Fibroblast of skin of left quadriceps (primary cell): Measurements from ENCODE around the gene GNE.
"Not testable (repeated sequence)": the region's sequence is repeated elsewhere in the genome, so short reads cannot be mapped to it uniquely, and the experiment has no call there.

Source experiments
- DNase-seq, 2 experiments: peaks; one replicate each; pipeline ENCODE4 v3.0.0-alpha.2; 2013; ENCODE audit warnings: low read depth in 2 of 2

Gene GNE

GRCh38 chr9:36273354-36273753, 15.1 kb upstream of the GNE start:
- DNase-seq: not testable (repeated sequence)

- DNase-seq: peak in 1 of 2 experiments; percentile 9
Observed at GRCh38 chr9:36268007-36268427, 9.8 kb upstream of the GNE start.

GRCh38 chr9:36264896-36265295, 6.6 kb upstream of the GNE start:
- no peak for DNase-seq

GRCh38 chr9:36263683-36264082, 5.4 kb upstream of the GNE start:
- DNase-seq: no peak

- no peak for DNase-seq
Observed at GRCh38 chr9:36258996-36259533, 817 bp upstream of the GNE start.

- no peak for DNase-seq
Observed at GRCh38 chr9:36251428-36251827, 6.8 kb downstream of the GNE start.

- DNase-seq: no peak
Observed at GRCh38 chr9:36250079-36250478, 8.2 kb downstream of the GNE start.

- no peak for DNase-seq
Observed at GRCh38 chr9:36249189-36249588, 9.1 kb downstream of the GNE start.

- DNase-seq: peak; percentile 29 to 45
Observed at GRCh38 chr9:36248061-36248460, 10.2 kb downstream of the GNE start.

GRCh38 chr9:36247356-36247755, 10.9 kb downstream of the GNE start:
- no peak for DNase-seq

GRCh38 chr9:36245906-36246305, 12.3 kb downstream of the GNE start:
- DNase-seq: no peak

- not testable (repeated sequence) for DNase-seq
Observed at GRCh38 chr9:36239675-36240074, 18.6 kb downstream of the GNE start.

- DNase-seq: not testable (repeated sequence)
Observed at GRCh38 chr9:36239205-36239604, 19.0 kb downstream of the GNE start.

GRCh38 chr9:36237230-36237629, 21.0 kb downstream of the GNE start:
- DNase-seq: no peak

- no peak for DNase-seq
Observed at GRCh38 chr9:36222449-36222848, 35.8 kb downstream of the GNE start.

- DNase-seq: no peak
Observed at GRCh38 chr9:36221667-36222066, 36.6 kb downstream of the GNE start.

- DNase-seq: no peak
Observed at GRCh38 chr9:36218411-36218901, 39.8 kb downstream of the GNE start.

GRCh38 chr9:36218011-36218410, 40.2 kb downstream of the GNE start:
- DNase-seq: no peak

GRCh38 chr9:36217256-36217968, 40.8 kb downstream of the GNE start:
- DNase-seq: no peak

GRCh38 chr9:36214571-36214970, 43.7 kb downstream of the GNE start:
- no peak for DNase-seq

- no peak for DNase-seq
Observed at GRCh38 chr9:36213989-36214388, 44.3 kb downstream of the GNE start.

GRCh38 chr9:36213387-36213786, 44.9 kb downstream of the GNE start:
- no peak for DNase-seq

- DNase-seq: no peak
Observed at GRCh38 chr9:36211510-36211909, 46.7 kb downstream of the GNE start.

- no peak for DNase-seq
Observed at GRCh38 chr9:36210722-36211121, 47.5 kb downstream of the GNE start.
